Left kidney (tissue), 2 donors: Measurements from ENCODE around the gene STX4. TPM values are rescaled to one million over a fixed set of nuclear protein-coding genes. Genes with fewer than 3 reads are reported as not detected.

Experiments
- DNase-seq: peaks from one replicate; pipeline ENCODE4 v3.0.0-alpha.2; 2013
- polyA plus RNA-seq: library from polyadenylated mRNA; unstranded; fragments of 120-200 nt; gene quantifications from one replicate; pipeline ENCODE4 v1.2.1, GENCODE V29; 2013; ENCODE audit not compliant: insufficient read length

STX4 gene
- polyA plus RNA-seq, 1 donor = 38.6 TPM

DNA sequence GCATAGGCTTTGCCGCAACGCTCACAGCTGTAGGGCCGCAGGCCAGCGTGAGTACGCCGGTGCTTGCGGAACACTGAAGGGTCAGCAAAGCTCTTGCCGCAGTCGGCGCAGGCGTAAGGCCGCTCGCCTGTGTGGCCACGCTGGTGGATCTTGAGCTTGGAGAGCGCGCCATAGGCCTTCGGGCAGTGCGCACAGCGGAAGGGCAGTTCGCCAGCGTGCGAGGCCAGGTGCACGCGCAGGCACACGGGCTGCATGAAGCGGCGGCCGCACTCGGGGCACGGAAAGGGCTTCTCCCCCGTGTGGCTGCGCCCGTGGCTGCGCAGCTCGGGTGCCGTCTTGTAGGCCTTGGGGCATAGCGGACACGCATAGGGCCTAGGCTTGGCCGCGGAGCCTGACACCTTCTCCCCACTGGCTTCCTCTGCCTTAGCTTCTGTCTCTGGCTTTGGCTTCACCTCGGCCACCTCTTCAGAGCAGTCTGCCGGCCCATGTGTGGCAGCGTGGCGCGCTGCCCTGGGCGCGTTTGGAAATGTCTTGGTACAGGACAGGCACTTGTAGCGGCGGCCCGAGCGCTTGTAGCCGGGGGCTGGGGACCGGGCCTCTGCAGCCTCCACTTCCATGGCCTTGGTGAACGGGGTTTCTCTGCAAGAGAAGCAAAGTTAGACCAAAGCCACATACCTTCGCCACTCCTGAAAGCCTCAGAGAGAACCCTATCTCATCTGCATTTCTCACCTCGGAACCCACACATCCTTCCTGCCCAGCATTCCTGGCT, 30.7 kb downstream of the STX4 start:
- DNase-seq = no peak

DNA sequence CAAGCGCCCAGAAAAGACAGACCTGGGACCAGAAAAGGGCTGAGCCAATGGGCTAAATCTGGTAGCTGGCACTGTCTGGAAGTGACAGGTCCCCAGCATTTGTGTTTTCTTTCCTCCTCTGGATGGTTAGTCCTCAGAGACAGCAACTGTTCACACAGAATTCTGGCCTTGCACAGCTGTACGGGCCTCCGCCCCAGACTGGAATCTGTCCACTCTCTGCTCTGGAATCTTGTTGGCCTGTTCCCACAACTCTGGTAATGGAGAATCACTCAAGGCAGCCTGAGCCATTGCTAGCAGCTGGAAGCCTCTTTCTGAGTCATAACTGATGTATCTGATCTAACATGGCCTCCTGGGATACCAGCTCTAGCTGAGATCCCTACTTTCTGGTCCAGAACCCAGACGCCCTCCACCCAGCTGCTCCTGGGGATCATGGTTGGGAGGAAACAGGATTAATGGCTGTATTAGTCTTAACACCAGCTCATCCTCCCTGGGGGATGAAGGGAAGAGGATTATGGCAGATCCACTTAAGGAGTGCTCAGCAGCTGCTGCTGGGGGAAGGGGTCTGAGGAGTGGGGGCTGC, 31.6 kb downstream of the STX4 start:
- DNase-seq = no peak

DNA sequence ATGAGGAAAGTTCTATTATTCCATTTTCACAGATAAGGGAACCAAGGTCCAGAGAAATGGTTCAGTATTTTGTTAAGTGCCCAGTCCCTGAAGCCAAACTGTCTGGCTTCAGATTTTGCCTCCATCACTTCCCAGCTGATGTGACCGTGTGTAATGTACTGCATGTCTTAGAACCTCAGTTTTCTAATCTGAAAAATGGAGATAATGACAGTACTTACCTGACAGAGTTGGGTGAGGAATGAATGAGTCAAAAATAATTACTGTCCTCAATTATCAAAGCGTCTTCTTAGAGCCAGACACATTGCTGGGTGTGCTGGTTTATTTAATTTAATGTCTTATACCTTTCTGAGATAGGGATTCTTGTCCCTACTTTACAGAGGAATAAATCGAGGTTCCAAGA, 34.0 kb downstream of the STX4 start:
- no peak for DNase-seq

DNA sequence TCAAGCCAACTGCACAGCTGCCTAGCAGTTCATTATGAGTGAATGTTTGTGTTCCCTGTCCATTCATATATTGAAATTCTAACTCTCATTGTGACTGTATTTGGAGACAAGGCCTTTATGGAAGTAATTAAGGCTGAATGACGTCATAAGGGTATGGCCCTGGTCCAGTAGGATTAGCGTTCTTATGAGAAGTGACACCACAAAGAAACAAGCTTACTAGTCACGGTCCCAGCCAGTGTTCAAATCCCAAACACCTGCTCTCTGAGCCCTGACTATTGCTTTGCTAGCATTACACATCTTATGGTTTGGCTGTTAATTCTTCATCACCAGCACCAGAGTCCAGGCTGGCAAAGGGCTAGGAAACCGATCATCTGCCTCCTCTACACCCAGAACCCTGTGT, 38.5 kb downstream of the STX4 start:
- no peak for DNase-seq

DNA sequence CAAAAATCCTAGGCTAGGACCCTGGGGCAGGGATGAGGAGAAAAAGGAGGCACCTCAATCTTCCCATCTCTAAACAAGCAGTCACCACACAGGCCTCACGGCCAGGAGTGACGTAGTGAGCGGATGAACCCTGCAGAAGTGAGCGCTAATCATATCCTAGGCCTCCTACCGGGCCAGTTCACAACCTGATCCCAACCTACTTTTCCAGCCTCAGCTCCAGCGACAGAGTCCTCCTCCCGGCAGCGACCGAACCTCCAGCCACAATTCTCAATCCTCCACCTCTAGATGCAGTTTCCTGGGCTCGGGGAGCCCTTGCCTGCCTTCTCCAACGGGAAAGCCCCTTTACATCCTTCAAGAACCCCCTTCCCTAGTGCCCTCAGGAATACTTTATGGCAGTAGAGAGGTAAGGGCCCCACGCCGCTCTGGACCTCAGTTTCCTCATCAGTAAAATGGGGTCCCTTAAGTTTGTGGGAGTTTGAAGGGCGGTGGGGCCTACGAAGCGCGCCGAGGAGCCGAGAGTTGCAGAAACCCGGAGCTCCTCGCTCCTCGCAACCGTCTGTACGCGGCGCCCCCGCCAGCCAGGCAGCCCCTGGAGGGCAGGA, 39.3 kb downstream of the STX4 start:
- no peak for DNase-seq

- DNase-seq = peak; percentile 91
Measured at GRCh38 chr16:31073142-31073969, 40.0 kb downstream of the STX4 start.

GRCh38 chr16:31073970-31074813, 40.8 kb downstream of the STX4 start, which contains the start of the genes ZNF646 and ZNF668:
ZNF646 (plus strand) TSS chr16:31074422; CDS start chr16:31076325, 1,903 bp downstream.
ZNF668 (minus strand) TSS chr16:31074240; CDS start chr16:31064459, 9,781 bp downstream.
- DNase-seq = peak; percentile 98

DNA sequence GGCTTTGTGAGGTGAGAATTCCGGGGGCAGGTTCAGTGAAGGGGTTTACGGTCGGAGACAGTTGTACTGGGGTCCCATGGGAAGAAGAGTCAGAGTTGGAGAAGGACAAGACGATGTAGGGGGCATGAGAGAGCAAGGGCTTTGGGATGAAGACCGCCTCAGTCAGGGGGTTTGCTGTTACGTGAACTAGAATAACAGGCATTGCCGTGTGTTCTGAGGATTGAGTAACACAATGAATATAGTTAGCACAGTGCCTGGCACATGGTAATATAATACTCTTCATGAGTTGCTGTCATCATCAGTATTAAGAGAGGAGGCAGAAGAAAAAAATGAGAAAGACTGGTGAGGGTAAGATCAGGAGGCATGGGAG, 41.4 kb downstream of the STX4 start:
- DNase-seq = no peak

- no peak for DNase-seq
Measured at GRCh38 chr16:31076319-31076718, 43.0 kb downstream of the STX4 start.

GRCh38 chr16:31077024-31077423, 43.7 kb downstream of the STX4 start:
- DNase-seq = no peak

DNA sequence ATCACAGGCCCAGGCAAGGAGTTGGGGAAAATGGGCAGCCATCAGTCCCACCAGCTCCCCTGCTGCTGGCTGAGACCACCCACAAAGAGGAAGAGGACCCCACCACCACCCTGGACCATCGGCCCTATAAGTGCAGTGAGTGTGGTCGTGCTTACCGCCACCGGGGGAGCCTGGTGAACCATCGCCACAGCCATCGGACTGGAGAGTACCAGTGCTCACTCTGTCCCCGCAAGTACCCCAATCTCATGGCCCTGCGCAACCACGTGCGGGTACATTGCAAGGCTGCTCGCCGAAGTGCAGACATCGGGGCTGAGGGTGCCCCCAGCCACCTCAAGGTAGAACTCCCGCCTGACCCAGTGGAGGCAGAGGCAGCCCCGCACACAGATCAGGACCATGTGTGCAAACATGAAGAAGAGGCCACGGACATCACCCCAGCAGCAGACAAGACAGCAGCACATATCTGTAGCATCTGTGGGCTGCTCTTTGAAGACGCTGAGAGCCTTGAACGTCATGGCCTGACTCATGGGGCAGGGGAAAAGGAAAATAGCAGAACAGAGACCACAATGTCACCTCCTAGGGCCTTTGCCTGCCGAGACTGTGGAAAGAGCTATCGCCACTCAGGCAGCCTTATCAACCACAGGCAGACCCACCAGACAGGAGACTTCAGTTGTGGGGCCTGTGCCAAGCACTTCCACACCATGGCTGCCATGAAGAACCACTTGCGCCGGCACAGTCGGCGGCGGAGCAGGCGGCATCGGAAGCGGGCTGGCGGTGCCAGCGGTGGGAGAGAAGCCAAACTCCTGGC, 44.4 kb downstream of the STX4 start:
- DNase-seq = no peak

DNA sequence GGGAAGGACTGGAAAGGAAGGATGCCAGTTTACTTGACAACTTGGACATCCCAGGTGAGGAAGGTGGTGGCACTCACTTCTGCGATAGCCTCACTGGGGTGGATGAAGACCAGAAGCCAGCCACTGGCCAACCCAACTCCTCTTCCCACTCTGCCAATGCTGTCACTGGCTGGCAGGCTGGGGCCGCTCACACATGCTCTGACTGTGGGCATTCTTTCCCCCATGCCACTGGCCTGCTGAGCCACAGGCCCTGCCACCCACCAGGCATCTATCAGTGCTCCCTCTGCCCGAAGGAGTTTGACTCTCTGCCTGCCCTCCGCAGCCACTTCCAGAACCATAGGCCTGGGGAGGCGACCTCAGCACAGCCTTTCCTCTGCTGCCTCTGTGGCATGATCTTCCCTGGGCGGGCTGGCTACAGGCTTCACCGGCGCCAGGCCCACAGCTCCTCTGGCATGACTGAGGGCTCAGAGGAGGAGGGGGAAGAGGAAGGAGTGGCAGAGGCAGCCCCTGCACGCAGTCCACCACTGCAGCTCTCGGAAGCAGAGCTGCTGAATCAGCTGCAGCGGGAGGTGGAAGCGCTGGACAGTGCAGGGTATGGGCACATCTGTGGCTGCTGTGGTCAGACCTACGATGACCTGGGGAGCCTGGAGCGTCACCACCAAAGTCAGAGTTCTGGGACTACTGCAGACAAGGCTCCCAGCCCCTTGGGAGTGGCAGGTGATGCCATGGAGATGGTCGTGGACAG, 45.4 kb downstream of the STX4 start:
- DNase-seq = no peak

DNA sequence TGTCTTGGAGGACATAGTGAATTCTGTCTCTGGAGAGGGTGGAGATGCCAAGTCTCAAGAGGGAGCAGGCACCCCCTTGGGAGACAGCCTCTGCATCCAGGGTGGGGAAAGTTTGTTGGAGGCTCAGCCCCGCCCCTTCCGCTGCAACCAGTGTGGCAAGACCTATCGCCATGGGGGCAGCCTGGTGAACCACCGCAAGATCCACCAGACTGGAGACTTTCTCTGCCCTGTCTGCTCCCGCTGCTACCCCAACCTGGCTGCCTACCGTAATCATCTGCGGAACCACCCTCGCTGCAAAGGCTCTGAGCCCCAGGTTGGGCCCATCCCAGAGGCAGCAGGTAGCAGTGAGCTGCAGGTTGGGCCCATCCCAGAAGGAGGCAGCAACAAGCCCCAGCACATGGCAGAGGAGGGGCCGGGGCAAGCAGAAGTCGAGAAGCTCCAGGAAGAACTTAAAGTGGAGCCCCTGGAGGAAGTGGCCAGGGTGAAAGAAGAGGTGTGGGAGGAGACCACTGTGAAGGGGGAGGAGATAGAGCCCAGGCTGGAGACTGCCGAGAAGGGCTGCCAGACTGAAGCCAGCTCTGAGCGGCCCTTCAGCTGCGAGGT, 46.1 kb downstream of the STX4 start:
- DNase-seq = no peak

DNA sequence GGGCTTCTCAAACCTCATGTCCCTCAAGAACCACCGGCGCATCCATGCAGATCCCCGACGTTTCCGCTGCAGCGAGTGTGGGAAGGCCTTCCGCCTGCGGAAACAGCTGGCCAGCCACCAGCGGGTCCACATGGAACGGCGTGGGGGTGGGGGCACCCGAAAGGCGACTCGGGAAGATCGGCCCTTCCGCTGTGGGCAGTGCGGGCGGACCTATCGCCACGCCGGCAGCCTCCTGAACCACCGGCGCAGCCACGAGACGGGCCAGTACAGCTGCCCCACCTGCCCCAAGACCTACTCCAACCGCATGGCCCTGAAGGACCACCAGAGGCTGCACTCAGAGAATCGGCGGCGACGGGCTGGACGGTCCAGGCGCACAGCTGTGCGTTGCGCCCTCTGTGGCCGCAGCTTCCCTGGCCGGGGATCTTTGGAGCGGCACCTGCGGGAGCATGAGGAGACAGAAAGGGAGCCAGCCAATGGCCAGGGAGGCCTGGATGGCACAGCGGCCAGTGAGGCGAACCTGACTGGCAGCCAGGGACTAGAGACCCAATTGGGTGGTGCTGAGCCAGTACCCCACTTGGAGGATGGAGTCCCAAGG, 46.8 kb downstream of the STX4 start:
- DNase-seq = no peak

- no peak for DNase-seq
Measured at GRCh38 chr16:31080756-31081419, 47.5 kb downstream of the STX4 start.

DNA sequence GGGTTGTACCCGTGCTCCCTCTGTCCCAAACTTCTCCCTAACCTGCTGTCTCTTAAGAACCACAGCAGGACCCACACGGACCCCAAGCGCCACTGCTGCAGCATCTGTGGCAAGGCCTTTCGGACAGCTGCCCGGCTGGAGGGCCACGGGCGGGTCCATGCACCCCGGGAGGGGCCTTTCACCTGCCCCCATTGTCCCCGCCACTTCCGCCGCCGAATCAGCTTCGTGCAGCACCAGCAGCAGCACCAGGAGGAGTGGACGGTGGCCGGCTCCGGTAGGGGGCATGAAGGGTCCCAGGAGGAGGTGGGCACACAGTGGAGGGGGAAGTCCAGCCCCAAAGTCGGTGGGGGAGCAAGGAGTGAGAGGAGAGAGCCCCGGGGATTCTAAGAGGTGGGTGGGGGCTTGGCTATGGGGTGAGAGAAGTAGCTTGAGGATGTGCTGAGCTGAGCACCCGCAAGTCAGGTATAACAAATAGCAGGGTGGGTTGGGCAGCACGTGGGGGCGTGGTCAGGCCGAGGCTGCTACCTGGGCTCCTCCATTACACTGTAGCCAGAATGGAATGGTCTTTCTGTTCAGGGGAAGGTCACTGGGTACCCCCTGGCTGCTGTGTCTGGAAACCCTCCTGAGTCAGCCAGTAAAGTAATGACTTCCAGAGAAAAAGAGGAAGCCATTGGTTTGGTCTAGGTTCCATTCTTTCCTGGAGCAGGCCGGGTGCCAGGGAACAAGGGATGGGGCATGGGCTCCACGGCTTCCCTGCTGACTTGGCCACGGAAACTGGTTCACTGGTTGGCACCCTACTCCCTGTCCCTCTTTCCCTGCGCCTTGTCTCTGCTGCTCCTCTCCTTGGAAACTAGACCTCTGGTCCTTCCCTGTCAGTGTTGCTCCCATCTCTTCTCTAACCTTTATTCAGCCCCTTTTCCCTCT, 48.3 kb downstream of the STX4 start:
- no peak for DNase-seq

DNA sequence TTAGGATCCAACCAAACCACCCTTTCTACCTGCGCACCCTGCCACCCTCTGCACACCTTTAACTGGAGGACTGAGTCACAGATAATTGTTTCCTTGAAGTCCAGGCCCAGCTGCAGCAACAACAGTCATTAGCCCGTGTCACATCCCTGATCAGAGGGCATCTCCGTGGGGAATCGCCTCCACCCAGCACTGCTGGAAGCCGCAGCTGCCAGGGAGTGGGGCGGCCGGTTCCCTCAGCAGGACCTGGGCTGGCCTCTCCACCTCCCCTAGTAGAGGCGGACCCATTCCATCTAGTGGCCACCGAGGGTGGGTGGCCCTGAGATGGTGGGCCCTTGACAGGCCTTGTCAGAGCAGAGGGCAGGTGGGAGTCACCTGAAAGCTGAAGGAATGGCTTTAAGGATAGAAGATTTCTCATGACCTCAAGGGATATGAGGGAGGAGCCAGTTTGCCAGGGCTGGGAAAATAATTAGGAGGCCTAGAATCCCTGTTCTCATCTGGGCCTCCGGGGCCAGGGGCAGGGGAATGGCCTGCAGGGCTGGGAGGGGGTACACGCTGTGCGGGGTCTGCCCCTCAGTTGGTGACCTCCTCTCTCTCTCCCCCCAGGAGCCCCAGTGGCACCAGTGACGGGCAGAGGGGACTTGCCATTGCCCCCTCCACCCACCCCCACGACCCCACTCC, 49.1 kb downstream of the STX4 start:
- no peak for DNase-seq
